Articular chondrocyte of knee joint (primary cell): Measurements from ENCODE around the gene STX2. TPM values are rescaled to one million over a fixed set of nuclear protein-coding genes. Genes with fewer than 3 reads are reported as not detected.

Experiments used
- small RNA-seq: library from RNA; depleted of rRNA; stranded (forward); fragments of <200 nt; gene quantifications from one replicate; pipeline ENCODE3, GENCODE V24; 2012
- total RNA-seq: library from RNA; depleted of rRNA; stranded (reverse); fragments of >200 nt; gene quantifications from 2 replicates; pipeline ENCODE4 v1.2.3, GENCODE V29; 2012

STX2 gene
- total RNA-seq: 48.5 and 55.7 TPM in 2 replicates

DNA sequence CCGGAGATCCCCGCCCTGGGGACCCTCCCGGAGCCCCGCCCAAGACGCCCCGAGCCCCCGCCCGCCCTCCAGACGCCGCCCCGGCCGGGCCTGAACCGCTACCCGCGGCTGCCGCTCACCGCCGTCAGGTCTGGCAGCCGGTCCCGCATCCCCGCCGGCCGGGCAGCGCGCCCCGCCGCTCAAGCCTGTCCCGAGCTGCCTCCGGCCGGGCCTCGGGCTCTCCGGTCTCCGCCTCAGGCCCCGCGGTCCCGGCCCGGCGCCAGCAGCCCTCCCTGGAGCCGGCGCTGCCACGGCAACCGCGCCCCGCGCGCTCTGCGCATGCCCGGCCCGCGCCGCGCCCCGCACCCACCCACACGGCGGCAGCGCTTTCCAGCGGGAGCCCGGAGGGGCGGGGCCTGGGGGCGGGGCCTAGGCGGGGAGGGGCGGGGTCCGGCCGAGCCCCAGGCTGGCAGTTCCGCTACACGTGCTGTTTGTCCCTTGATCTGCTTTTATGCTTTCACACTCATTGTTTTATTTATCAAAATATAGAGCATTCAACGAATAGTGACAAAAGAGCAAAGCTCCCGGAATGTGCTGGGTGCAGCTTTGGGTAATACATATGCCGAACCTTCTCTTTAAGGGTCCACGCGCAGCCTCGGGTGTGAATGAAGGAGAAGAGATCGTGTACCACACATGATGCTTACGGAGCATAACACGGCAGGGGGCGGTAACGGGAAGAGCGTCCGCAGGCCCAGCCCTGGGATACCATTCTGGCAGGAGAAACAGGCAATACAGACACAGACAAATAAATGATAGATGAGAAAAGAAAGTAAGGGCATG lies at the start of gene STX2:
Gene STX2, minus strand, starts transcription at position 300 of the 819 bp plus-strand sequence. Its CDS starts 151 bp downstream, at position 149.

DNA sequence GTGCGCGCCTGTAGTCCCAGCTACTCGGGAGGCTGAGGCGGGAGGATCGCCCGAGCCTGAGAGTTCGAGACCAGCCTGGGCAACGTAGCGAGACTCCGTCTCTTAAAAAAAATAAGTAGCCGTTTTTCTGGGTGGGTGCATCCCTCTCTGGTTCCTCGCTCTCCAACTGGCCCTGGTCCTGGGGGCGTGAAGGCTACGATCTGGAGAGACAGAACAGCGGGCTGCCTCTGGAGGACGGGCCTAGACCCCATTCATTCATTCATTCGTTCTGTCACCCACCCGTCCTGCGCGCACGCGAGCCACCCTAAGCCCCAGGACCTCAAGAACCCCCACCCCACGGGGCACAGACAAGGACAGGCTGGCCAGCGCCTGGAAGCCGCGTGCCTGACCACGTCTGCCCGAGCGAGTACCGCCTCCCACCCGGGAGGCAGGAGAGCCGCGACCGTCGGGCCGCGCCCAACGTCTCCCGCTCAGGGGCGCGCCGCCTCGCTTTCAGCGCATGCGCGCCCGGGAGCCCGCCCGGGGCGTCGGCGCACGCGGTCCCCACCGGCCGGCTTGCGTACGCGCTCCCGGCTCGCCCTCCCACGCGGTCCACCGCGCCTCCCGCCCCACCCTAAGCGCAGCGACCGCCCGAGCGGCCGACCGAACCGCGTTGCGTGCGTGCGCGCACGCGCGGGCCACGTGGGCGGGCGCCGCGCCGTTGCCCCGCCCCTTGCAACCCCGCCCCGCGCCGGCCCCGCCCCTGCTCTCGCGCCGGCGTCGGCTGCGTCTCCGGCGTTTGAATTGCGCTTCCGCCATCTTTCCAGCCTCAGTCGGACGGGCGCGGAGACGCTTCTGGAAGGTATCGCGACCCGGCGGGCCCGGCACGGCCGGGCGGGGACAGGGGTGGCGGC lies 32.5 kb upstream of the STX2 start, which contains the start of gene RAN:
Gene RAN, plus strand, starts transcription at position 781 of the 893 bp plus-strand sequence. CDS start 528 bp downstream, outside the sequence.

Small RNA genes within 50 kb of the gene (small RNA-seq; reads per million reads assigned to genes)
- not detected for gene RNU6-1077P

Other genes with a start within 250 kb of the STX2 start
- gene RIMBP2, start 123.0 kb downstream of the STX2 start, total RNA-seq: 0.86 and 0.91 TPM in 2 replicates
- 468 and 488 TPM in 2 replicates for gene RAN, start 32.8 kb upstream of the STX2 start, total RNA-seq
- gene ADGRD1, start 114.7 kb upstream of the STX2 start, total RNA-seq: 1.7 and 1.8 TPM in 2 replicates